Lower lobe of right lung (tissue), 2 donors: ENCODE results near the gene MTOR. TPM values are rescaled to one million over a fixed set of nuclear protein-coding genes. Genes with fewer than 3 reads are reported as not detected.

ENCODE experiments used
- ATAC-seq, 2 donors: fragments of 200-7000 bp; cut with Tn5 transposase; one replicate each; pipeline ENCODE4 v1.9.1; 2020 to 2022; ENCODE audit warnings: mild to moderate bottlenecking in 2 of 2, moderate library complexity in 2 of 2
- DNase-seq: peaks from one replicate; pipeline ENCODE4 v3.0.0-alpha.2; 2020
- H3K27ac ChIP-seq: fragments of 200-600 bp; one replicate; pipeline ENCODE4 v1.8.0; 2022
- H3K27me3 ChIP-seq: fragments of 200-600 bp; one replicate; pipeline ENCODE4 v1.8.0; 2022; ENCODE audit warnings: low read depth
- H3K36me3 ChIP-seq: fragments of 200-600 bp; one replicate; pipeline ENCODE4 v1.8.0; 2022; ENCODE audit warnings: mild to moderate bottlenecking
- H3K4me1 ChIP-seq: fragments of 200-600 bp; one replicate; pipeline ENCODE4 v1.8.0; 2022
- H3K4me3 ChIP-seq: fragments of 200-600 bp; one replicate; pipeline ENCODE4 v1.8.0; 2022; ENCODE audit warnings: mild to moderate bottlenecking
- H3K9me3 ChIP-seq: fragments of 200-600 bp; one replicate; pipeline ENCODE4 v1.8.0; 2022
- intact Hi-C: fragments of 100-400 bp; cut with DNase I; formaldehyde crosslinking; loops from one replicate; pipeline ENCODE4 v1.11.0; 2022
- total RNA-seq: library from RNA; stranded (reverse); fragmentation: NEBNext Ultra II Directional; extraction: Animal tissue kit (Norgen Biotek cat#: 25700); gene quantifications from one replicate; pipeline ENCODE4 v1.2.1, GENCODE V29; 2021
- TF ChIP-seq, protein P1 (sequence below): fragments of 200-600 bp; IDR thresholded peaks from one replicate; pipeline ENCODE4 v1.8.0; 2022; ENCODE audit warnings: antibody characterized with exemption, mild to moderate bottlenecking
- donor health status: DM: no; HTN: yes; CAD: no; lungs with severe emphysema.

MTOR gene
- total RNA-seq, 1 donor from 2014 or later: 33.7 TPM

GRCh38 chr1:11211925-11212587 lies 50.3 kb downstream of the MTOR start:
- no peaks in the 10 kb centered on the region for H3K9me3 ChIP-seq
- peaks cover 97% of the 10 kb centered on the region for H3K36me3 ChIP-seq
- no peak for DNase-seq
- H3K27me3 ChIP-seq: no peaks in the 10 kb centered on the region
- H3K4me1 ChIP-seq: no peaks in the 10 kb centered on the region
- intact Hi-C loops: no loop called here
- no peak for ATAC-seq
- no peak overlapping the region for H3K27ac ChIP-seq
- H3K4me3 ChIP-seq: no peak overlapping the region
- TF ChIP-seq, protein P1, sequence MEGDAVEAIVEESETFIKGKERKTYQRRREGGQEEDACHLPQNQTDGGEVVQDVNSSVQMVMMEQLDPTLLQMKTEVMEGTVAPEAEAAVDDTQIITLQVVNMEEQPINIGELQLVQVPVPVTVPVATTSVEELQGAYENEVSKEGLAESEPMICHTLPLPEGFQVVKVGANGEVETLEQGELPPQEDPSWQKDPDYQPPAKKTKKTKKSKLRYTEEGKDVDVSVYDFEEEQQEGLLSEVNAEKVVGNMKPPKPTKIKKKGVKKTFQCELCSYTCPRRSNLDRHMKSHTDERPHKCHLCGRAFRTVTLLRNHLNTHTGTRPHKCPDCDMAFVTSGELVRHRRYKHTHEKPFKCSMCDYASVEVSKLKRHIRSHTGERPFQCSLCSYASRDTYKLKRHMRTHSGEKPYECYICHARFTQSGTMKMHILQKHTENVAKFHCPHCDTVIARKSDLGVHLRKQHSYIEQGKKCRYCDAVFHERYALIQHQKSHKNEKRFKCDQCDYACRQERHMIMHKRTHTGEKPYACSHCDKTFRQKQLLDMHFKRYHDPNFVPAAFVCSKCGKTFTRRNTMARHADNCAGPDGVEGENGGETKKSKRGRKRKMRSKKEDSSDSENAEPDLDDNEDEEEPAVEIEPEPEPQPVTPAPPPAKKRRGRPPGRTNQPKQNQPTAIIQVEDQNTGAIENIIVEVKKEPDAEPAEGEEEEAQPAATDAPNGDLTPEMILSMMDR: no peak

DNA sequence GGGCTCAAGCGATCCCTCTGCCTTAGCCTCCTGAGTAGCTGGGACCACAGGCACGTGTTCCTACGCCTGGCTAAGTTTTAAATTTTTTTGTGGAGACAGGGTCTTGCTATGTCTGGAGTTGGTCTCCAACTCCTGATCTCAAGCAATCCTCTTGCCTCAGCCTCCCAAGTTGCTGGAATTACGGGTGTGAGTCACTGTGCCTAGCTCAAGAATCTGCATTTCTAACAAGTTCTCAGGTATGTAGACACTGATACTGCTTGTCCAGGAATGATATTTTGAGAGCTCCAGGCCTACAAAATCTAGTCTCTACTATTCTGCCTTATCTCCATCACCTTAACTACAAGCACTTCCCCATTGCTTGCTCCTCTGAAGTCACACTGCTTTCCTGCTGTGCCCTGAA lies 50.9 kb downstream of the MTOR start:
- H3K36me3 ChIP-seq: peaks cover 99% of the 10 kb centered on the region
- H3K9me3 ChIP-seq: no peaks in the 10 kb centered on the region
- intact Hi-C loops: no loop called here
- TF ChIP-seq, protein P1: no peak
- H3K4me1 ChIP-seq: no peaks in the 10 kb centered on the region
- DNase-seq (no peak), ATAC-seq (no peak)
- no peaks in the 10 kb centered on the region for H3K27me3 ChIP-seq
- no peak overlapping the region for H3K4me3 ChIP-seq
- no peak overlapping the region for H3K27ac ChIP-seq

- Histone ChIP-seq H3K27me3 (no peaks in the 10 kb centered on the region), H3K4me3 (no peak overlapping the region), H3K27ac (no peak overlapping the region), H3K36me3 (peaks cover 99% of the 10 kb centered on the region), H3K9me3 (no peaks in the 10 kb centered on the region), H3K4me1 (no peaks in the 10 kb centered on the region)
- ATAC-seq (no peak), DNase-seq (no peak)
- intact Hi-C loops: no loop called here
- TF ChIP-seq, protein P1: no peak
Measured at GRCh38 chr1:11207898-11208611, 54.3 kb downstream of the MTOR start.

GRCh38 chr1:11204396-11205190 lies 57.8 kb downstream of the MTOR start:
- DNase-seq: no peak
- Histone ChIP-seq H3K27me3 (no peaks in the 10 kb centered on the region), H3K4me1 (no peaks in the 10 kb centered on the region), H3K9me3 (no peaks in the 10 kb centered on the region), H3K36me3 (peaks cover 99% of the 10 kb centered on the region), H3K4me3 (no peak overlapping the region), H3K27ac (no peak overlapping the region)
- intact Hi-C loops: no loop called here
- ATAC-seq: no peak
- TF ChIP-seq, protein P1: no peak

DNA sequence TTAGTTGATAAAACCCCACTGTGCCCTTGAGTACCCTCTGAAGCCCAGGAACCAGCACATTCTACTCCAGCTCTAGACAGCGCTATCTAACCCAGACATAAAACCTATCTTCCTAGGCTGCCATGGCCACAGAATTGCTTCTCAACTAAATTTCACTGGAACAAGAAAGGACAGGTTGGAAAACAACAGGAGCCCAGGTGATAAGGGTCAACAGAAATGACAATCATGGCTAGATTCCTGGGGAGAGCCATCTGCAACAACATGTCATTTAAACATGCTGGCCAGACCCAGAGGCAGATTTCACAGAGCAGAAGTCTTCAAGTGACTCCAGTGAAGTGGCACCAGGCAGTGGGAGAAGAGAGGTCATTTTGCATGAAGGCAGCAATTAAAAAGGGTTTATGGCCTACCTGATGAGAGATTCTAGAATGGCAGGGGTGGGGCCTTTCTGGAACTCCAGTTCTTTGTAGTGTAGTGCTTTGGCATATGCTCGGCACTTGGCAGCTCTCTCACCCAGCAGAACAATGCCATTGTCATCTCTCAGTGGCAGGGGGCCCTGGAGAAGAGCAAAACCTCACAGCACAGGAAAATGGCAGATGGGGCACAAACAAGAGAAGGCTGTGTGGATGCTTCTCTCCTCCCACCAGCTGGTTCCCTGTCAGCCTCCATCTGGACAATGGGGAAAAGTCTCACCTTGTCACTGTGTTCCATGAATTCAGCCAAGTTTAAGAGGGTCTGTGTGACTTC lies 63.3 kb downstream of the MTOR start:
- intact Hi-C loops: no loop called here
- H3K36me3 ChIP-seq: peaks cover 100% of the 10 kb centered on the region
- no peak overlapping the region for H3K4me3 ChIP-seq
- no peak overlapping the region for H3K27ac ChIP-seq
- no peaks in the 10 kb centered on the region for H3K9me3 ChIP-seq
- no peaks in the 10 kb centered on the region for H3K4me1 ChIP-seq
- no peak for ATAC-seq
- no peak for DNase-seq
- TF ChIP-seq, protein P1: no peak
- no peaks in the 10 kb centered on the region for H3K27me3 ChIP-seq
